Adipocyte (in vitro differentiated cells): ENCODE measurements around the gene RXFP4.

Experiments
- DNase-seq: peaks from one replicate; pipeline ENCODE4 v3.0.0-alpha.2; 2015; ENCODE audit warnings: low read depth
- H3K27me3 ChIP-seq: replicated peaks from 2 replicates; pipeline ENCODE4 v1.7.0; 2013; ENCODE audit warnings: mild to moderate bottlenecking, low read length, moderate library complexity; ENCODE audit not compliant: control insufficient read depth, insufficient read depth
- H3K36me3 ChIP-seq: 2 replicates; pipeline ENCODE4 v1.7.0; 2013; ENCODE audit warnings: low read length, mild to moderate bottlenecking, moderate library complexity; ENCODE audit not compliant: control insufficient read depth, insufficient read depth, severe bottlenecking
- H3K4me1 ChIP-seq: 2 replicates; pipeline ENCODE4 v1.7.0; 2013; ENCODE audit warnings: mild to moderate bottlenecking, low read length, moderate library complexity; ENCODE audit not compliant: control insufficient read depth, insufficient read depth
- H3K4me3 ChIP-seq: 2 replicates; pipeline ENCODE4 v1.7.0; 2013; ENCODE audit warnings: mild to moderate bottlenecking, low read length, moderate library complexity
- H3K9ac ChIP-seq: 2 replicates; pipeline ENCODE4 v1.7.0; 2013; ENCODE audit warnings: mild to moderate bottlenecking, low read length, moderate library complexity
- H3K9me3 ChIP-seq: 2 replicates; pipeline ENCODE4 v1.7.0; 2013; ENCODE audit warnings: mild to moderate bottlenecking, low read length, moderate library complexity; ENCODE audit not compliant: control insufficient read depth

The RXFP4 gene

DNA sequence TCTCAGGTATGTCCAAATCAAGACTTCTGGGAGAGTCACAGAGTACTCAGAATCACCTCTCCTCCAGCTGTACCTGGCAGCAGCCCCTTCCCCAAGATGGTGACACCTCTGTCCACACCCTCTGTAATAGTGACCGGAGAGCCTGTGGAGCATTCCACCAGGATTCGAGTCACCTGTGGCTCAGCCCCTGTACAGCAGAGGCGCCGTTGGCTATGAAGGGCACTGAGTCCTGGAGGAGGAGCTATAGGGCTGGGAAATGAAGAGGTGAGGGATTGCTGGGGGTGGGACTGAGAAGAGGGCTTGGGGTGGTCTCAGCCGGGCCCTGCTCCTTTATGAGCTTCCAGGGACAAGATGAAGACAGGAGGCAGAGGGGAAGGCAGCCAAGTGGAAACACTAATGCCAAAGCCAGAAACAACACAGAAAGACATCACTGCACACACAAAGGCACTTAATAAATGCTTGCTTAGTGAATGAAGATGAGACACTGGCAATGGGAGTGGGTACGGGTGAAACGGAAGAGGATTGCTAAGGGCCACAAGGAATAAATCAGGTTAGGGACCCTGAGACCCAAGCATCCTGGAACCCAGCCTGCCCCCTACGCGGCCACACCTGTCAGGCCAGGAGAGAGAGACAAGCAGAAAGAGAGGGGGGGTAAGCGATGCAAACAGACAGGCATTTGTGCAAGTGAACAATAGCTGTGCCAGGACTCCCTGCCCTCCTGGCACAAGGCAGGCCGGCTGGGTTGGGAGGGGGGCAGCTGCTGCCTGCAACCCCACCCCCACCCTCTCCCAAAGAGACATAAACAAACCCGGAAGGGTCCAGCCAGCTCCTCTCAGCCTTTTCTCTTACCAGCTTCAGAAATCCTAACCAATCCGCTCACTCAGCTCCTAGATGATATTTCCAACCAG is 33.0 kb downstream of the RXFP4 start:
- Histone ChIP-seq H3K27me3 (no peaks in the 10 kb centered on the region), H3K9ac (peak overlapping the region; percentile 97), H3K4me1 (peaks cover 55% of the 10 kb centered on the region), H3K9me3 (no peaks in the 10 kb centered on the region), H3K4me3 (peak overlapping the region; percentile 88), H3K36me3 (peaks cover 27% of the 10 kb centered on the region)
- DNase-seq, result no peak

DNA sequence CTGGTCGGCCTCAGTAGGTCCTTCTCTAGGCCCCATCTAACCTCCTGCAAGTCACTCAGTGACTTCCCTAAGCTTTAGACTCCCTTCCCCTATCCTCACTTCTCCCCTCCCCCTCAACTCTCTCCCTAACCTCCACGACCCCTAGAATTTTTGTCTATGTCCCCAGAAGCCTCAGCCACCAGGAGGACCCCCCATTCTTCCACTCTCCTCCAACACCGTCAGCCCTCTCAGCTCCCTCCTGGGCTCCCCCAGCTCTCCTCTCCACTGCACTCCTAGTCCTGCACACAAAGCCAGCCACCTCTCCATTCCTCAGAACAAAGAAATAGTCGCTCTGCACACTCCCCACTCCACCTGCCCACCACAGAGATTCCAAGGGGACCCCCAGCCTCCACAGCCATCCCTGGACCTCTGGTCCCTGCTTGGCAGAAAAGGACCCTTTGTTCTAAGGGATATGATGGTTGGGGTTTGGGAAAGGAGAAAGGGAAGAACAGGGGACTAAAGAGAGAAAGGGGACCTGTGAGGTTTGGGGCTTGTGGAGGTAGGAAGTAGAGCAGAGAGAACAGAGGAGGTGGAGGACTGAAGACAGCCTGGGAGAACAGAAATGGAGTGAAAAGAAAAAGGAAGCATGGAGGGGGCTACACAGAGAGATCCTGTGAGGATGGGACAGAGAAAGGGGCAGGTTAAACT is 34.1 kb downstream of the RXFP4 start:
- Histone ChIP-seq H3K9me3 (no peaks in the 10 kb centered on the region), H3K36me3 (peaks cover 19% of the 10 kb centered on the region), H3K4me1 (peaks cover 55% of the 10 kb centered on the region), H3K9ac (peak overlapping the region; percentile 97), H3K4me3 (peak overlapping the region; percentile 88), H3K27me3 (no peaks in the 10 kb centered on the region)
- no peak for DNase-seq

DNA sequence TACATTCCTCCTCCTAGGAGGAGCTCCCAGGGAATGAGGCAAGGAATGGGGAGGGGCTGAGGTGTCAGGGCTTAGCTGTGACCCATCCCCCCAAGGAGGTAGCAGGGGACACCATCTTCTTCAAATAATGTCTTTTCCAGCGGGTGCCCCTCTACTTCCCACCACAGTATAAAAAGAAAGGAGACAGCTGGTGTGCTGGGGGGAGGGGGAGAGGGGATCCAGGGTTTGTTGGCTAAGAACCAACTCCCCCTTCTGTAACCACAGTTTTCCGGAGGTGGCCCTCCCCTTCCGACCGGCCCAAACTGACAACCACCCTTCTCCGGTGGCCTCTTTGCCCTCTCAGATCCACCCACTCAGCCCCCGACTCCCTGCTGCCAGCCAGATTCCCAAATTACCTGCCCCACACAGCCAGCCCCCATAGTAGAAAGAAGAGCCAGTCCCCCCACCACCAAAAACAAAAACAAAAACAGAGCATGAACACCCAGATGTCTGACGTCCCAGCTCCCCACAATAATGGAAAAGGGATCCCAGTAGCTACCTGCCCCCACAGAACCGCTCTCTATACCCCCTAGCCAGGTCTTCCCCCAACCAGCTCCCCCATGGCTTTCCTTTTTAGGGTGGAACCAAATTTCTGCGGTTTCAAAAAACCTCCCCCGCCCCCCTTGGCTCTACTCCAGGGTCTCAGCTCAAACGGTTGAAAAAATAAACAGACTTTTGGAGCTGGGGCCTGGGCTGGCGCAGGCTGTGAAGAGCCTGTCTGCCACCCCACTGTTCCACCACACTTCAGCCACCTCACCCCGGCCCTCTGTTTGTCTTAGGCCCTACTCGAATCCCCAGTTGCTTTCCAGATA is 34.8 kb downstream of the RXFP4 start:
- Histone ChIP-seq H3K4me1 (peaks cover 56% of the 10 kb centered on the region), H3K4me3 (peak overlapping the region; percentile 88), H3K27me3 (no peaks in the 10 kb centered on the region), H3K36me3 (peaks cover 19% of the 10 kb centered on the region), H3K9me3 (no peaks in the 10 kb centered on the region), H3K9ac (peak overlapping the region; percentile 97)
- DNase-seq, result peak; percentile 88

DNA sequence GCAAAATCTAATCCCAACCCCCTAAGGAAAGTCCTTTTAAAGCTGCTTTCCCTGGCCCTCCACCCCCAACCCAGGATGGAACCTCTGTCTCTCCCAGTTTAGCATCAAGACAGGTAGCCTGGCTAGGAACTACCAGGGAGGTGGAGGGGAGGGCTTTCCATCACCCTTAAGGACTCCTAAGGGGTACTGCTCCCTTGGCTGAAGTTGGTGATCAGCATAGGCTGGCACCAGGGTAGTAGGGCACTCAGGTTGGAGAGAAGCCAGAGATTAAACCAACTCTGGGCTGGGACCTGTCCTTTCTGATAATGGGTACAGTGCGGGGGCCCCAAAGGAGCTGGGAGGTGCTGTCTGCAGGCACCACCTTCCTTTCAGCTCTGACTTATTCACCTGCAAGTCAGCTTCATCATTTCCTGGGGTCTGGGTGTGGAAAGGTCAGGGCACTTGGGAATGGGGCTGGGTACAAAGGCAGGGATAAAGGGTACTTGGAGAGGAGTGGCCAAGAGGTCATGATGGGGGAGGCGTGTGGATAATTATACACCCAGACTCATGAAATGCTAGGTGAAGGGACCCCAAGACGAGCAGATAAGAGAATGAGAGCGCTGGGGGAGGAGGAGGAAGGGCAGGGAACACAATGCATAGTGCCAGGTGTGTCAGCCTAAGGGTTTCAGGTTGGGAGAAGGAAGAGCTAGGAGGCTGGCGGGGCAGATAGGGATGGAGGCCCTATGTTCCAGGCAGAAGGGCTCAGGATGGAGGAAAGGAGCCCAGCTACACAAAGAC is 35.7 kb downstream of the RXFP4 start:
- no peaks in the 10 kb centered on the region for H3K27me3 ChIP-seq
- no peaks in the 10 kb centered on the region for H3K9me3 ChIP-seq
- peak overlapping the region; percentile 88 for H3K4me3 ChIP-seq
- no peak for DNase-seq
- peak overlapping the region; percentile 97 for H3K9ac ChIP-seq
- H3K36me3 ChIP-seq, result peaks cover 19% of the 10 kb centered on the region
- H3K4me1 ChIP-seq, result peaks cover 61% of the 10 kb centered on the region

DNA sequence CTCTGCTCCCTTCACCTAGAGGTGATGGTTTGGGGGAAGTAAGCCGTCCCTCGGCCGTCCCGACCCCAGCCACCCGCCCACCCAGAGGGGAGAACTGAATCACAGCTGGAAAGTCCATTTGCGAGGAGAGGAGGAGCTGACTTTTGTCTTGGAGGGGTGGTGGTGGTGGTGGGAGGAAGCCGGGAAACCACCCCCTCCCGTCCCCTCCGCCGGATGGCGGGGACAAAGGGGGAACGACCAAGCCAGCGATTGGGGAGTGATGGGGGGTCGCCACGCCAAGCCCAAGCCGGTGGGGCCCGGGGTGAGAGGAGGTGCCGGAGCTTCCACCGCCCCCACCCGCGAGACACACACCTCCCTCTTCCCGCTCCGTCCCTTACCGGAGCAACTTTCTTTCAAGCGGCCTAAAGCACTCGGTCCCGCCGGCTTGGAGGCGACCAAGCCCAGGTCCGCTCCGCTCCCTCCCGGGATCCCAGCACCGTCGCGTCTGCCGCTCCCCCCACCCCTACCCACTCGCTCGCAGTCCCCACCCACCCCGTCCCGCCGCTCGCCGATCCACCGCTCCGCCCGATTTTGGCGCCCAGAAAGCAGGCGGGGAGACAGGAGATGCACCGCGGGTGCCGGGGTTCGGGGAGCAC is 36.4 kb downstream of the RXFP4 start:
- Histone ChIP-seq H3K36me3 (peaks cover 14% of the 10 kb centered on the region), H3K4me3 (peak overlapping the region; percentile 88), H3K27me3 (no peaks in the 10 kb centered on the region), H3K9me3 (no peaks in the 10 kb centered on the region), H3K4me1 (peaks cover 68% of the 10 kb centered on the region), H3K9ac (peak overlapping the region; percentile 97)
- DNase-seq, result peak; percentile 65

DNA sequence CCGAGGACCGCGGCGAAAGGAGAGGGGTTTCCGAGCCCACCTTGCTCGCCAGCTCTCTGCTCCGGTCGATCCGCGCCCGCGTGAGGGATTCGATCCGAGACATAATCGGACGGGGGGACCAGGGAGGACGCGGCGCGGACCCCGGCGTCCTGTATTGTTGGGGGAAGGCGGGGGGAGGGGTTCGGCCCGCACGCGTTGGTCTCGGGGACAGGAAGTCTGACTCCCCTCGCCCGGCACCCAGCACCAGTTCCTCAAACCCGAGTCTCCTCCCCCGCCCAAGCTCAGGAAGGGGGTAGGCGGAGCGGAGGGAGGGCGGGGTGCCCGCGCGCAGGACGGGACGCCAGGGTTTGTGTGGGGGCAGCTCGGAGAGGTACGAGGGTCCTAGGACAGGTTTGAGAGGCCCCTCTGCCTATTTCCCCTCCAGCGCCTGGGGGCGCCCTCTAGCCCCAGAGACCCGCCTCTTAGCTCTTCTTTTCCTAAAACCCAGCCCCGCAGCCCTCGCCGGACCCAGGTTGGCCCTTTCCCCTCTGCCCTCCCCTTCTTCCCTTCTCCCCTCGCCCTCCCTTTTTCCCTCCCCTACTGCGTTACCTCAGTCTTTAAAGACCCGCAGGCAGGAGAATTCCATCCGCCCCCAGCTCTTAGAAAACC is 37.0 kb downstream of the RXFP4 start, which contains the start of gene ARHGEF2:
Gene ARHGEF2, minus strand, starts transcription at position 223 of the 648 bp plus-strand sequence. Its CDS starts 120 bp downstream, at position 103.
- DNase-seq, result peak; percentile 73
- peaks cover 9% of the 10 kb centered on the region for H3K36me3 ChIP-seq
- no peaks in the 10 kb centered on the region for H3K27me3 ChIP-seq
- peak within 1 kb of the TSS; percentile 97 for H3K9ac ChIP-seq
- peaks cover 74% of the 10 kb centered on the region for H3K4me1 ChIP-seq
- H3K4me3 ChIP-seq, result peak within 1 kb of the TSS; percentile 88
- no peaks in the 10 kb centered on the region for H3K9me3 ChIP-seq

DNA sequence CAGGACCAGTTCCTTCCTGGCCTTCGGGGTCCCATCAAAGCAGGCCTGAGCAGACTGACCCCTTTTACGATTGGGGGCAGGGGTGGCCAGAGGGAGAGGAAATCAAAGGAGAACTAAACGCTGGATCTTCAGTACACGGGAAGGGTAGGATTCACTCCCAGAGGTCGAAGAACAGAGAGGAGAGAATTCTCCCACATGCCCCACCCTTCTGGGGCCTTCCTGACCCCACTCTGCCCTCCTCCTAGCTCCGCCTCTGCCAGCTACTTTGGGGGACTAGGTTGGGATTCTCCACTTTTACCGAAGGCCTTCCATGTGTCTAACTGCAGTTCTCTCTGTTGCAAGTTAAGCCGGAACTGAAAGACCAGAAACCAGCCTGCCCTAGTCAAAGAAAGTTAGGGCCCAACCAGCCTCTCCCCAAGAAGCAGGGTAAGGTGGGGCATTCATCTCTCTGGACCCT is 37.6 kb downstream of the RXFP4 start:
- Histone ChIP-seq H3K27me3 (no peaks in the 10 kb centered on the region), H3K9me3 (no peaks in the 10 kb centered on the region), H3K9ac (peak overlapping the region; percentile 97), H3K4me3 (peak overlapping the region; percentile 88), H3K36me3 (peaks cover 5% of the 10 kb centered on the region), H3K4me1 (peaks cover 79% of the 10 kb centered on the region)
- DNase-seq, result peak; percentile 61

DNA sequence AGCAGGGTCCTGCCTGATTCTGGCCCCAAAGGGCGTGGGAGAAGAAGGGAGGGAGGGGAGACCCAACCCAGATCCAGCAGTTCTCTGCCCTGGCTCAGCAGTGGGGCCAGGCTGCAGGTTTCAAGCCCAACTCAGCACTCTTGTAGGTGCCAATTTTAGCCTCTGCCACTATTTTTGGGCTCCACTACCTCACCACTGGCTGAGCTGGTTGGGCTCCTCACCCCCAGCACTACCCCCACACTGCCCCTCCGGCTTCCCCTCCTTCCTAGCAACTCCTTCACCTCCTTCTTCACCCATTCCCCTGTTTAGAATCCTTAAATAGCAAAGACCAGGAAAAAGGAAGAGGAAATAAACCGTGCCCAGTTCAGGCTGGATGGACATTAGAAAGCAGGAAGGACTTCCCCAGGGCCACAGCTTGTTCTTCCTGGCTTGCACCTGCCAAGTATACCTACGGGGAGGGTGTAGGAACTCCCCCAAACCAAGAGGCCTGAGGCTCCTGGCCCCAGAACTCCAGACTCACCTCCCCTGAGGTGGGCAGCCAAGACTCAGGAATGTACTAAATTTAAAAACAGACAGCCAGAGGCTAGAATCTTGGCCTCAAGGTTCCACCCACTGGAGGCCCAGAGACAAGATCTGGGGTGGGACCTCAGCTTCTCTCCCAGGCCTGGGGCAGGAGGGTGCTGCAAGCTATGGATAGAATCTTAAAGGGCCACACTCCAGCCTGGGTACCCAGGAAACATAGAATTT is 38.3 kb downstream of the RXFP4 start:
- H3K9me3 ChIP-seq, result no peaks in the 10 kb centered on the region
- no peaks in the 10 kb centered on the region for H3K27me3 ChIP-seq
- H3K36me3 ChIP-seq, result no peaks in the 10 kb centered on the region
- peak overlapping the region; percentile 88 for H3K4me3 ChIP-seq
- peaks cover 79% of the 10 kb centered on the region for H3K4me1 ChIP-seq
- peak overlapping the region; percentile 97 for H3K9ac ChIP-seq
- peak; percentile 64 for DNase-seq

DNA sequence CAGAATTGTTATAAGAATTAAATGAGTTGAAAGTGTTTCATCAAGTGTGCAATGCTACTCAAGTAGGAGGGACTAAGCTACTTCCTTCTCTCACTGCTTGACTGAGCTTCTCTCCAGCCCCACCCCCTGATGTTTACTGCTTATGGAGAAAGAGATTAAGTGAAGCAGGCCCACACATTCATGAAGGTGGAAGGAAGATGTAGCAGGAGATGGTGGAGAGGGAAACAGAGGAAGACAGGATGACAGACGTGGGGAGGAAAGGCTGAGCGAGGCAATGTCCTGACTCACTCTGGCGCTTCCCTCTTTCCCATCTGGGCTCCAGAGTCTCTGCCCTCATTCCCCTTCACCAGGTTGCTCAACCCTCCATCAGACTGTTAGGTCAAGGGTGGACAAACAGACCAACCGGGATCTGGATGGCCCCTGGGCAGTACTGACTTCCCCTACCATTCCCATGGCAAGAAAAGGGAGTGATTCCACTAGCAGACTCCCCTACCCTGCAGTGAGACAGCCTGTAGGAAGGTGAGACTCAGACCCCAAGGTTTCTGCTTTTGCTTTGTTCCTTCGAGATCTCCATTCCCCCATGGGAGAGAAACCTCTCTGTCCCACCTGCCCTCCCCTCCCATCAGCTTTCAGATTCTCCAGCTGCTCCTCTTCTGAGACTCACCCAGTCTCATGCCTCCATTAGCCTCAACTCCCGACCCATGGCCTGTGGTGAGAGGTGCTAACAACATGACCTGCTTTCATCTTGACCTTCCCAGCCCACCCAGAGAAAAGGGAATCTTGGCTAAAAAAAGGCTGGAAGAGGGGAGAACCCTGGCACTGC is 40.0 kb downstream of the RXFP4 start:
- Histone ChIP-seq H3K4me1 (peaks cover 63% of the 10 kb centered on the region), H3K27me3 (no peaks in the 10 kb centered on the region), H3K4me3 (peak overlapping the region; percentile 88), H3K9ac (peak overlapping the region; percentile 97), H3K9me3 (no peaks in the 10 kb centered on the region), H3K36me3 (no peaks in the 10 kb centered on the region)
- DNase-seq, result peak; percentile 86
